AG10803 (cell line): Measurements from ENCODE around the gene TBC1D8.
A peak's percentile ranks its signal among the peaks of the same experiment; 100 is the strongest.

Experiments
- DNase-seq: peaks from one replicate; pipeline ENCODE4 v3.0.0; 2010; ENCODE audit warnings: low read depth
- H3K4me3 ChIP-seq: 2 replicates; pipeline ENCODE4 v1.5.1; 2011; ENCODE audit warnings: mild to moderate bottlenecking, low read length, control low read depth
- TF ChIP-seq, protein P1 (sequence below): conservative IDR thresholded peaks from 2 replicates; pipeline ENCODE4 v1.5.1; 2011; ENCODE audit warnings: mild to moderate bottlenecking, low read length, control low read depth, inconsistent platforms

TBC1D8 gene

DNA sequence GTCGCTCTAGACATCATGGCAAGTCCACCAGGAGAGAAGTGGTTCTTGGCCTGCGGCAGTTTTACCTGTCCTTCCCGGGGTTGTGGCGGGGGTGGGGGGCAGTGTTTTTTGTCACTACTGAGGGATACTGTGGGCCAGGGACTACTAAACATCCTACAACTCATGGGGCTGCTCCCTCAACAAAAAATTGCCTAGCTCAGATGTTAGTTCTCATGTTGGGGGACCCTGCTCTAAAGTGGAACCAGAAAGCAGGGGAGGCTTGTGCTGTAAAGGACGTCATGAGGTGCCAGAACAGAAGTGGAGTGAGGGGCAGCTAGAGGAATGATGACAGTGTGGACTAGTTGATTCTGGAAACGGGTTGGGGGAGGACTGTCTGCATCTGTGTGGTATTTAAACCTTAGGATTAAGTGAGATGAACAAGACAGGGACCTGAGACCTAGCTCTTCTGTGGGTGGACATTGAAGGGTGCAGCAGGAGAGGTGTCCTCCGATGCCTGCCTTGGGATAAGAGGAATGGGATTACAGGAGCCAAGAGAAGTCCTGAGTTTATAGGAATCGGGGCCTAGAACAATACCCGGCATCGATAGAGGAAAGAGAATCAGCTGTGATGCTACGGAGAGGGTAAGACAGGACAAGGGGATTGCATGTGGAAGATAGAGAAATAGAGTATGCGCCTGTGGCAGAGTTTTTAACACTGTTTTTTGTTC, 146.4 kb downstream of the TBC1D8 start:
- no peak overlapping the region; the same call in 1 of the 2 replicates for H3K4me3 ChIP-seq
- no peak for DNase-seq
- TF ChIP-seq, protein P1, sequence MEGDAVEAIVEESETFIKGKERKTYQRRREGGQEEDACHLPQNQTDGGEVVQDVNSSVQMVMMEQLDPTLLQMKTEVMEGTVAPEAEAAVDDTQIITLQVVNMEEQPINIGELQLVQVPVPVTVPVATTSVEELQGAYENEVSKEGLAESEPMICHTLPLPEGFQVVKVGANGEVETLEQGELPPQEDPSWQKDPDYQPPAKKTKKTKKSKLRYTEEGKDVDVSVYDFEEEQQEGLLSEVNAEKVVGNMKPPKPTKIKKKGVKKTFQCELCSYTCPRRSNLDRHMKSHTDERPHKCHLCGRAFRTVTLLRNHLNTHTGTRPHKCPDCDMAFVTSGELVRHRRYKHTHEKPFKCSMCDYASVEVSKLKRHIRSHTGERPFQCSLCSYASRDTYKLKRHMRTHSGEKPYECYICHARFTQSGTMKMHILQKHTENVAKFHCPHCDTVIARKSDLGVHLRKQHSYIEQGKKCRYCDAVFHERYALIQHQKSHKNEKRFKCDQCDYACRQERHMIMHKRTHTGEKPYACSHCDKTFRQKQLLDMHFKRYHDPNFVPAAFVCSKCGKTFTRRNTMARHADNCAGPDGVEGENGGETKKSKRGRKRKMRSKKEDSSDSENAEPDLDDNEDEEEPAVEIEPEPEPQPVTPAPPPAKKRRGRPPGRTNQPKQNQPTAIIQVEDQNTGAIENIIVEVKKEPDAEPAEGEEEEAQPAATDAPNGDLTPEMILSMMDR: no peak

DNA sequence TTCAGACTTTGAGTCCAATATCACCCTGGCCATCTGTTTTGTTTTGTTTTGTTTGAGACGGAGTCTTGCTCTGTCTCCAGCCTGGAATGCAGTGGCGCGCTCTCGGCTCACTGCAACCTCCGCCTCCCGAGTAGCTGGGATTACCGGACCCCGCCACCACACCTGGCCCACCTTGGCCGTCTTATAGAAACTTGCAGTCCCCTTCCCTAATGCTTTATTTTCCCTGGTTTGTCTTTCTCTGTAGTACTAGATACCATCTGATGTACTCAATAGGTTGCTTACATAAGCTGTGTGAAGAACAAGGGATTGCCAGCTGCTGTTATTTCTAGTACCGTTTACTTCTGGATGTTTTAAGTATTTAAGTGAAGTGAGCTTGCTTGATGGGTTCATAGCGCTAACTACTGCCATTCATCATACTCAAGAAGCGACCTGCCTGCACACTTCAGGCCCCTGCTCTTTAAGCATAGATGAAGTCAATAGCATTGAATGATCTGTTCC, 147.9 kb downstream of the TBC1D8 start:
- TF ChIP-seq, protein P1: no peak
- DNase-seq: no peak
- peak overlapping the region; percentile 99 for H3K4me3 ChIP-seq

DNA sequence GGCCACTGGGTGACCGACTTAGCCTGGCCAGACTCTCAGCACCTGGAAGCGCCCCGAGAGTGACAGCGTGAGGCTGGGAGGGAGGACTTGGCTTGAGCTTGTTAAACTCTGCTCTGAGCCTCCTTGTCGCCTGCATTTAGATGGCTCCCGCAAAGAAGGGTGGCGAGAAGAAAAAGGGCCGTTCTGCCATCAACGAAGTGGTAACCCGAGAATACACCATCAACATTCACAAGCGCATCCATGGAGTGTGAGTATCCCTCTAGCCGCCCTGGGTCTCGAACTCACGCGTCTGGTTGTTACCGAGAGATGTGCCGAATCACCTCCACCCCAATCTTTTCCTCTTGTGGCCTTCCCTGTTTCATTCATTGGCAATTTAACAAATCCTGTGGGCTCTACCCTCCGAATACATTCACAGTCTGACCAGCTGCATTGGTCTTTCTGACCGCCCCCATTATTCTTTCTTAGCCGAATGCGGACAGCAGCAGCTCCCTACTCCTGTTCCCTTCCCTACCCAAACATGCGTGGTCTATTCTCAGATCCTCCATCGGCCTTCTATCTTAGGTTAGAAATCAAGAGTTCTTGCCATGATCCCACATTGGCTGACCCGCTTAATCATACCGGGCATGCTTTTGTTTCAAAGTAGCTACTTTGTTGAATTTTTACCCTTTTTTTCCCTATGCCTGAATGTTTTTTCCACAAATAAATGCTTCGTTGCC, 148.5 kb downstream of the TBC1D8 start:
- DNase-seq: no peak
- TF ChIP-seq, protein P1: no peak
- peak overlapping the region; percentile 99 for H3K4me3 ChIP-seq

DNA sequence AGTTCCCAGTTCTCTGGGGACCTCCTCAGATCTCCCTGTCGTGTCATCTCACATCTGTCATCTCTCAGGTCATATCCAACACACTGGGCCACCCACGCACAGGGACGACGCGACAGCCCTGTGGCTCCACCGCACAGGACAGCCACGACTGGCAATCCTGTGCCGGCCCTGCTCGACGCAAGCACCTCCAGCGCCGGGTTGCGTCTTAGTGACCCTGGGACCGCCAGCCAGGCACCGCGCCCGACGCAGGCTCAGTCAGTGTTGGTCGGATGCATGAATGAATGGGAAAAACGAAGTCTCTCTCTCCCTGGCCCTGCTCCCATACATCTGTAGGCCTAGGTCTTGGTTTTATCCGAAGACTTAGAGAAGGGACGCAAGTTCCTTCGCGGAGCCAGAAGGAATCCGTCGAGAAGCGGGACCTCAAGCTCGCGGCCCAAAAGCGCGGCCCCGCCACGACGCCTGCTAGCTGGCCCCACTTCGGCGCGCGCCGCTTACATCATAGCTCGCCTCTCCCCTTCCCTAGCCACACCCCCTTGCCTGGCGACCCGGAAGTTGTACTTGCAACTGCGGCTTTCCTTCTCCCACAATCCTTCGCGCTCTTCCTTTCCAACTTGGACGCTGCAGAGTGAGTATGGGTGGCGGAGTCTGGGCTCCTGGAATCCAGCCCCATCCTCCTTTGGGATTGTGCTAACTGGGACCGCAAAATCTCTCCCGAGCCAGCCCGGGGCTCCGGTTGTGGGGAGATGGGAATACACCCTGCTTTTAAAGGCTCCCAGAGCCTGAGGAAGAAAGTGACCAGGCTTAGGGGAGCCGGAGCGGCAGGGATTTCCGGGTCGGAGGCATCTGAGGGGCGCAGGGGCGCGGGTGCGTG, 149.3 kb downstream of the TBC1D8 start, which contains the start of gene RPL31:
Gene RPL31, plus strand, starts transcription at position 599 of the 871 bp plus-strand sequence. CDS start 413 bp downstream, outside the sequence.
- peak within 1 kb of the TSS; percentile 99 for H3K4me3 ChIP-seq
- DNase-seq: peak; percentile 97
- TF ChIP-seq, protein P1: no peak

DNA sequence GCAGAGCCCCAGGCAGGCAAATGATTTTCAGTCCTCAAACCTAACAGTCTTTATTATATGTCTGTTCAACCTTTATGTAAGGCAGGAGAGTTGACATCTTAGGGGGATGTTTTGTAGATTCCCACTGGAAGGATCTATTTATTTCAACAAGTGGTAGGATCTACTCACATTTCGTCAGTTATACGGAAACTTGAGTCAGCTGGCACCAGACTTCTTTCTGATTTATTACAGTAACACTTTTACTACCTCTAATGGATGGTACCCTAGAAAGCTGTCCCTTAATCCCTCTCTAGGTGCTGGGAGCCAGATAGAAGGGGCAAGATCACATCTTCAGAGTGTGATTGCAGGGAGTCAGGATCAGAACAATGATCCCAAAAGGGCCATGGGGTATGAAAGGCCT, 151.2 kb downstream of the TBC1D8 start:
- TF ChIP-seq, protein P1: no peak
- no peak overlapping the region for H3K4me3 ChIP-seq
- DNase-seq: no peak

DNA sequence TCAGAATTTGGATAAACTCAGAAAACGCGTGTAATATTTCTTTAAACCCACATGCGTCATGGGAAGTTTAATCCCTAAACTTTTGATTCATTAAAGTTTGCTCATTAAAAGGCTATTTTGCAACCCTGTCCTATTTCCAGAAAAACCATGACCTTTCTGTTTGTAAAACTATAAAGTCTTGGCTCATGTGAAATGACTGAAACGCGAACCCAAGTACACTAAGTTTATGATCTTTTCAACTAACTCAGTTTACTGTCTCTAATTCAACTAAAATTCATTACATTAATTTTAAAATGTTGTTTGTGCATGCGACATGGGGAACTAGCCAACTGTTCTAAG, 153.0 kb downstream of the TBC1D8 start:
- DNase-seq: no peak
- TF ChIP-seq, protein P1: no peak

More for the DNA sequence above, 153.0 kb downstream of the TBC1D8 start:
- no peak overlapping the region for H3K4me3 ChIP-seq
